Fibroblast of lung (primary cell): ENCODE data around the gene CNBD2. TPM values are rescaled to one million over a fixed set of nuclear protein-coding genes. Genes with fewer than 3 reads are reported as not detected.

Experiments
- DNase-seq, 2 donors: peaks; one replicate each; pipeline versions ENCODE4 v3.0.0 to v3.0.0-alpha.2; 2010; ENCODE audit warnings: low read depth in 2 of 2
- H2AFZ ChIP-seq: 2 replicates; pipeline ENCODE4 v1.5.1; 2012; ENCODE audit warnings: low read length, control low read depth, inconsistent platforms
- H3K27ac ChIP-seq: 2 replicates; pipeline ENCODE4 v1.5.1; 2011; ENCODE audit warnings: low read length, control low read depth; ENCODE audit not compliant: insufficient read depth
- H3K27me3 ChIP-seq: 2 replicates; pipeline ENCODE4 v1.5.1; 2011; ENCODE audit warnings: mild to moderate bottlenecking, low read length; ENCODE audit not compliant: control insufficient read depth, insufficient read depth
- H3K36me3 ChIP-seq: 2 replicates; pipeline ENCODE4 v1.5.1; 2011; ENCODE audit warnings: low read length; ENCODE audit not compliant: control insufficient read depth, insufficient read depth
- H3K4me1 ChIP-seq: 2 replicates; pipeline ENCODE4 v1.5.1; 2011; ENCODE audit warnings: low read length; ENCODE audit not compliant: control insufficient read depth, insufficient read depth; ENCODE audit errors: extremely low read depth
- H3K4me2 ChIP-seq: 2 replicates; pipeline ENCODE4 v1.5.1; 2011; ENCODE audit warnings: low read length, control low read depth; ENCODE audit not compliant: insufficient read depth; ENCODE audit errors: extremely low read depth
- H3K4me3 ChIP-seq, 4 experiments: fragments of 200-600 bp in 1 of 4; sonication (generic) in 1 of 4; replicated peaks in 1 of 4; 2 replicates each; pipeline ENCODE4 v1.5.1; 2011 to 2016; ENCODE audit warnings: low read length in 4 of 4, low read depth in 3 of 4, mild to moderate bottlenecking in 3 of 4, control low read depth in 2 of 4, inconsistent platforms in 1 of 4, mixed read lengths in 1 of 4; ENCODE audit not compliant: insufficient read depth in 1 of 4; ENCODE audit errors: control extremely low read depth in 1 of 4
- H3K79me2 ChIP-seq: 2 replicates; pipeline ENCODE4 v1.5.1; 2012; ENCODE audit warnings: mild to moderate bottlenecking, low read length, inconsistent platforms; ENCODE audit not compliant: control insufficient read depth, insufficient read depth
- H3K9ac ChIP-seq: 2 replicates; pipeline ENCODE4 v1.5.1; 2011; ENCODE audit warnings: mild to moderate bottlenecking, low read length, control low read depth; ENCODE audit not compliant: insufficient read depth
- H3K9me3 ChIP-seq: 2 replicates; pipeline ENCODE4 v1.5.1; 2012; ENCODE audit warnings: low read depth, low read length; ENCODE audit not compliant: control insufficient read depth, insufficient read depth
- H4K20me1 ChIP-seq: 2 replicates; pipeline ENCODE4 v1.5.1; 2011; ENCODE audit warnings: low read length; ENCODE audit not compliant: control insufficient read depth, insufficient read depth; ENCODE audit errors: extremely low read depth
- EZH2 ChIP-seq: IDR thresholded peaks from 2 replicates; pipeline ENCODE4 v1.5.1; 2012; ENCODE audit warnings: low read length, control low read depth, mild to moderate bottlenecking; ENCODE audit errors: missing control alignments
- polyA plus RNA-seq, 2 donors: library from polyadenylated mRNA; depleted of rRNA in 1 of 2; stranded (reverse) in 1 of 2; unstranded in 1 of 2; fragments of >200 nt; gene quantifications; 2 replicates each; pipeline ENCODE4 v1.2.1, GENCODE V29; 2011 to 2012; ENCODE audit warnings: missing spikeins in 1 of 2
- total RNA-seq: library from RNA; depleted of rRNA; stranded (reverse); fragments of >200 nt; gene quantifications from 2 replicates; pipeline ENCODE4 v1.2.1, GENCODE V29; 2014
- TF ChIP-seq, protein P1 (sequence below), 2 donors: IDR thresholded peaks in 1 of 2; conservative IDR thresholded peaks in 1 of 2; 1 replicate in 1 of 2; 2 replicates in 1 of 2; pipeline ENCODE4 v1.5.1; 2011 to 2012; ENCODE audit warnings: low read length in 2 of 2, control low read depth in 1 of 2, inconsistent platforms in 1 of 2, low read depth in 1 of 2, mild to moderate bottlenecking in 1 of 2

The CNBD2 gene
- total and polyA plus RNA-seq, 2 donors (not counting 1 experiment from before 2014, with no cell fraction given): 1.1 to 2.6 TPM

- no peak overlapping the region for H3K4me2 ChIP-seq
- H2AFZ ChIP-seq: no peak overlapping the region
- no peak for DNase-seq
- no peaks in the 10 kb centered on the region for H3K9me3 ChIP-seq
- H3K4me1 ChIP-seq: no peaks in the 10 kb centered on the region
- H4K20me1 ChIP-seq: no peaks in the 10 kb centered on the region
- H3K9ac ChIP-seq: no peak overlapping the region
- no peaks in the 10 kb centered on the region for H3K27me3 ChIP-seq
- no peak overlapping the region for H3K27ac ChIP-seq
- H3K79me2 ChIP-seq: no peaks in the 10 kb centered on the region
- H3K4me3 ChIP-seq: no peak overlapping the region
- peaks cover 7% of the 10 kb centered on the region for H3K36me3 ChIP-seq
- TF ChIP-seq EZH2: no peak
- TF ChIP-seq, protein P1, sequence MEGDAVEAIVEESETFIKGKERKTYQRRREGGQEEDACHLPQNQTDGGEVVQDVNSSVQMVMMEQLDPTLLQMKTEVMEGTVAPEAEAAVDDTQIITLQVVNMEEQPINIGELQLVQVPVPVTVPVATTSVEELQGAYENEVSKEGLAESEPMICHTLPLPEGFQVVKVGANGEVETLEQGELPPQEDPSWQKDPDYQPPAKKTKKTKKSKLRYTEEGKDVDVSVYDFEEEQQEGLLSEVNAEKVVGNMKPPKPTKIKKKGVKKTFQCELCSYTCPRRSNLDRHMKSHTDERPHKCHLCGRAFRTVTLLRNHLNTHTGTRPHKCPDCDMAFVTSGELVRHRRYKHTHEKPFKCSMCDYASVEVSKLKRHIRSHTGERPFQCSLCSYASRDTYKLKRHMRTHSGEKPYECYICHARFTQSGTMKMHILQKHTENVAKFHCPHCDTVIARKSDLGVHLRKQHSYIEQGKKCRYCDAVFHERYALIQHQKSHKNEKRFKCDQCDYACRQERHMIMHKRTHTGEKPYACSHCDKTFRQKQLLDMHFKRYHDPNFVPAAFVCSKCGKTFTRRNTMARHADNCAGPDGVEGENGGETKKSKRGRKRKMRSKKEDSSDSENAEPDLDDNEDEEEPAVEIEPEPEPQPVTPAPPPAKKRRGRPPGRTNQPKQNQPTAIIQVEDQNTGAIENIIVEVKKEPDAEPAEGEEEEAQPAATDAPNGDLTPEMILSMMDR (conservative IDR thresholded peaks at IDR 0.05 in 1 of 2, IDR thresholded peaks at IDR 0.05 in 1 of 2; ENCODE audit: low read depth in 1 of 2, low read length in 2 of 2): no peak
Measured at GRCh38 chr20:35942243-35942642, 26.1 kb upstream of the CNBD2 start.

GRCh38 chr20:35947489-35947888, 20.9 kb upstream of the CNBD2 start:
- peaks cover 2% of the 10 kb centered on the region for H3K4me1 ChIP-seq
- H3K79me2 ChIP-seq: peaks cover 8% of the 10 kb centered on the region
- peaks cover 1% of the 10 kb centered on the region for H3K36me3 ChIP-seq
- no peaks in the 10 kb centered on the region for H3K9me3 ChIP-seq
- H3K27ac ChIP-seq: no peak overlapping the region
- no peaks in the 10 kb centered on the region for H3K27me3 ChIP-seq
- H4K20me1 ChIP-seq: no peaks in the 10 kb centered on the region
- no peak overlapping the region for H3K4me2 ChIP-seq
- peak; percentile 10 to 17 for DNase-seq
- no peak overlapping the region for H2AFZ ChIP-seq
- TF ChIP-seq, protein P1 (conservative IDR thresholded peaks at IDR 0.05 in 1 of 2, IDR thresholded peaks at IDR 0.05 in 1 of 2; ENCODE audit: low read depth in 1 of 2, low read length in 2 of 2): peak in 1 of 2 donors; percentile 20
- no peak for TF ChIP-seq EZH2
- no peak overlapping the region for H3K9ac ChIP-seq
- no peak overlapping the region for H3K4me3 ChIP-seq

DNA sequence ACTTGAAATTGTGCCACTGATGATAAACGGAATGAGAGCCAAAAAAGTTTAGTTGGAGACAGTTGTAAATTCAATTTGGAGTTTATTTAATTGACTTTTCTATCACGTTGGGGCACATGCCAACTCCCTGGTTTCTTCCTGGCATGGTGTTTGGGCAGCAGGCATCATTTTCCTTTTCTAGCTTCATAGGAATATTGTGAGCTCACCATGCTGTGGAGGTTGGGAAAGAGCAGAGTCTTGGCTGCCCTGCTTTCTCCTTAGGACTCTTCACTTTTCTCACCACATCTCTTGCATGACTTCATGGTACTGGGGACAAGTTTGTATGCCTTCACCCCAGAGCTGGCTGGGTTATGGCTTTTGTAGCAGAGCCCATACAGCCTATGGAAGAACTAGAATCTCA, 20.5 kb upstream of the CNBD2 start:
- no peaks in the 10 kb centered on the region for H4K20me1 ChIP-seq
- no peaks in the 10 kb centered on the region for H3K9me3 ChIP-seq
- H3K4me2 ChIP-seq: no peak overlapping the region
- no peak overlapping the region for H2AFZ ChIP-seq
- H3K4me3 ChIP-seq: no peak overlapping the region
- no peak overlapping the region for H3K9ac ChIP-seq
- no peak overlapping the region for H3K27ac ChIP-seq
- H3K27me3 ChIP-seq: no peaks in the 10 kb centered on the region
- peaks cover 4% of the 10 kb centered on the region for H3K4me1 ChIP-seq
- no peak for TF ChIP-seq EZH2
- TF ChIP-seq, protein P1 (conservative IDR thresholded peaks at IDR 0.05 in 1 of 2, IDR thresholded peaks at IDR 0.05 in 1 of 2; ENCODE audit: low read depth in 1 of 2, low read length in 2 of 2): no peak
- H3K79me2 ChIP-seq: peaks cover 12% of the 10 kb centered on the region
- H3K36me3 ChIP-seq: peaks cover 1% of the 10 kb centered on the region
- no peak for DNase-seq
